ENCODE measurements around the gene ATXN2.

Gene ATXN2

DNA sequence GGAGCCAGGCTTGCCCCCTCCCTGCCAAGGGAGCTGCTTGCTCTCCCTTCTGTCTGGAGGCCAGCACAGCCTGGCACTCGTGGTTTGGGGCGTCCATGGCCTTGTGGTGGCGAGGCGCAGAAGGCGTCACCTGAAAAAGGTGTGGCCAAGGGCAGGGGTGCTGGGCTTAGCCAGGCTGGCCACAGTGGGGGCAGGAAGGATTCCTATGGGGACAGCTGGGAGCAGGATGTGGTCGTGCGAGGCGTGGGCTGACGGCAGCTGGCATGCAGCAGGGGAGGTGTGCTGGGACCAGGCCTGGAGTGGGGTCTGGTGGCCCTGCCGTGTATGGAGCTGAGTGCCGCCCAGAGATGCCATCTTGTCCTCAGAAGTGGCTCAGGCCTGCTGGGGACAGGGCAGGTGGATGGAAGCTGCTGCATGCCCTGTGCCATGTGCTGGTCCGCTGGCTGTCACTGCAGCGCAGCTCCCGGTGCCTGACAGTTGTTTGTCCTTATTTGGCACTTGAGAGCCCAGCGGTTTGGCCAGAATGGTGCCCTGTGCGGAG, 163.4 kb downstream of the ATXN2 start:
- DNase-seq, result no peak

DNA sequence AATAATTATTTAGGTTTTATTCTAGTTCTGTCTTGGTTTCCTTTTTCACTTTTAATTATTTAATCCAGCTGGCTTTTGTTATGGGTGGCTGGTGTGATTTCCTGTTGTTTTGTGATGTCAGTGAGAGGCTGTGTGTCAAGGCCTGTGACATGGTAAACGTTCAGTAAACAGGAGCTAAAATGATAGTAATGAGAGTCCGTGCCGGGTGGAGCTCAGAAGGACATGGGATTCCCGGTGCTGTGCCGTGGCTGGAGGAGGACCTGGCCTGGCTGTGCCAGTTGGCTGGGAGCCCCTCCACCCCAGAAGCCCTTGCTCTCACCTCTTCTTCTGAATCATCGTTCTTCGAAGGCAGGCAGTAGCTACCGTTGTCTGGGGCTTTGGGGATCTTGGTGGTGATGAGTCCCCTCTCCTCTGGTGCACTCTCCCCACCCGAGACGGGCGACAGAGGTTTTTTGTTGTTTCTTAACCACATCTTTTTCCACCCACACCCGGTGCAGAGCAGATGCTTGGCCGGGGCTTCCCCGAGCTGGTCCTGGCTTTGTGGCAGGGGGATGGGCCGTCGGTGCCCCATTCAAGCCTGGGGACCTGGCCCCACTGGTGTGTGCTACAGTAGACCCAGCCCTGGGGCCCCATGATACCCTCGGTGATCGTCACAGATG, 164.3 kb downstream of the ATXN2 start:
- peak; percentile 82 for DNase-seq

DNA sequence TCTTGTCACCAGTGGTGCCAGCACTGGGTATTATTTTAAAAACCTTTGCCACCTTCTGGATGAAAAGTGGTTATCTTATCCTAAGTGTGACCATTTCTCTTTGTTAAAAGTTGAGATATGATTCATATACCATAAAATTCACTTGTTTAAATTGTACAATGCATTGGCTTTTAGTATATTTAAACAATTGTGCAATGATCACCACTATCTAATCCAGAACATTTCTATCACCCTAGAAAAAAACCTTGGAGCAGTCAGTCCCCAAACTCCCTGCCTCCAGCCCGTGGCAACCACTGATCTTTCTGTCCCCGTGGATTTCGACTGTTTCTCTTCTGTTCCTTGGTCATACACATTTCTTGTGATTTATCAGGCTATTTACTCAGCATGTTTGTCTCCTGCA, 165.1 kb downstream of the ATXN2 start:
- DNase-seq, result no peak

DNA sequence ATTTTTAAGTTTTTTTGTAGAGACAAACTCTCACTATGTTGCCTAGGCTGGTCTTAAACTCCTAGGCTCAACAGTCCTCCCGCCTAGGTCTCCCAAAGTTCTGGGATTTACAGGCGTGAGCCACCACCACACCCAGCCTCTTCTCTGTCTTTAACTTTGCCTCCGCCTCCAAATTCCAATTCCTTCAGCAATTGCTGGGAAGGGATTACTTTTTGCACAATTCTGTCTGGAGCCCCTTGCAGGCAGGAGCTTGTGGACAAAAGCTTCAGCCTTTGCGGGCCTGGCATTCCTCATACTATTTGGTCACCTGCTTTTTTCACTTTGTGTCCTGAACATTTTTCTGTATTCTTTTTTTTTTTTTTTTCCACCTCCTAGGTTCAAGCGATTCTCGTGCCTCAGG, 167.3 kb downstream of the ATXN2 start:
- no peak for DNase-seq

DNA sequence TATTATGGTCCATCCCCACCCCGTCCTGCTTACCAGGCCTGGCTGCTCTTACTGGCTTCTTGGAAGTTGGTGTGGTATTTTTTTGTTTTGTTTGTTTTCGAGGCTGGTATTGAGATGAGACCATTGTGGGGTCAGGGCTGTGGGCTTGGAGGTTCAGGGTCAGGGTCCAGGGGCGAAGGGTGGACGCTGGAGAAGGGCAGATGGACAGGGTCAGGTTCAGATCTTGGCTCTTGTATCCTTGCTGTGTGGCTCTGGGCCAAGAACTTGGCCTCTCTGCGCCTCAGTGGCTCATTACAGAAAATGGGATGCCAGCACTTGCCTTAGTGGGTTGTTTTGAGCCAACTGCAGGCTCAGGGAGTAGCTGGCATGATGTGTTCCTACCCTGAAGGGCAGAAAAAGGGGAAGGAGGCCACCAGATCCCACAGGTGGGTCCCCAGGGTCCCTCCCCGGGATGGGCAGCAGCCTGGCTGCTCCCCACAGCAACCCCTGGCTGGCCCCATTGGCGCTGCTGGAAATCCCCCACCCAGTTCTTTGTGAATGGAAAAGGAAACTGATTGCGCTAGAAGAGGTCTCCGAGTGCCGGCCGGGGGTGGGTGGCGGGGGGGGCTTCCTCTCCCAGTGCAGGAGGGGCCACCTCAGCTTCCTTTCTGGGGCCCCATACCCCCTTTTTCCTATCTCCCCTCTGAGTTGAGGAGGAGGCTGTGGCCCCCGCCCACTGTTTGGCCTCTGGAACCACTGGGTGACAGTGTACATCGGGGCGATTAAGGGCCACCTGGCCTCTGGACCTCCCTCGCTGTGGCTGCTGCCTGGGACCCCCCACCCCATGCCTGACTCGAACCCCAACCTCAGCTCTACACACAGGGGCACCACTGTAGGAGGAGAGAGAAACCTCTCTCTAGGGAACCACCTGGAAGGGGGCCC, 168.4 kb downstream of the ATXN2 start:
- DNase-seq, result no peak

DNA sequence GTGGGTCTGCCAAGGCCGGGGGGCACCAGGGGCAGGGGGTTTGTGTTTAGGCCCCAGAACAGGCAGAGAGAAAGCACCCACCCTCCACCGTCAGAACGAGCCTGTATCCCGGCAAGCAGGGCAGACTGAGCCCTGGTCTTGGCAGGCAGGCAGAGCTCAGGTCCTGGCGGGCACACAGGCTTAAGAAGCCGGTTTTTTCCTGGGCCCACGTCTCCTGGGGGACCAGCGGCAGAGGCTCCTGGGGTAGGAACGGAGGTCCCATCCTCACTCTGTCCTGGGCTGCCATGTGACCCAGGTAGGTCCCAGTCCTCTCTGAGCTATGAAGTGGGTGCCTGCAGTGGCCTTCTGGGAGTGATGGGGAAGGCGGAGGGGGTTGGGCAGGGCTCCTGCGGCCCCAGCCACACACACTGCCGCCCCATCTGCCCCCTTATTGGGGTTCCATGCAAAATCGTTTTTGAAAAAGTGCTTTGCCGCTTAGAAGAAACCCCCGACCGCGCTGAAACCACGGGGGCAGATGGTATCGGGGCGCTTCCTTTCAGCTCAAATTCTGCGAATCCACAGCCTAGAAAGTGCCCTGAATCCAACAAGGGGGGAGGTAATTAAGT, 169.2 kb downstream of the ATXN2 start:
- DNase-seq, result no peak

DNA sequence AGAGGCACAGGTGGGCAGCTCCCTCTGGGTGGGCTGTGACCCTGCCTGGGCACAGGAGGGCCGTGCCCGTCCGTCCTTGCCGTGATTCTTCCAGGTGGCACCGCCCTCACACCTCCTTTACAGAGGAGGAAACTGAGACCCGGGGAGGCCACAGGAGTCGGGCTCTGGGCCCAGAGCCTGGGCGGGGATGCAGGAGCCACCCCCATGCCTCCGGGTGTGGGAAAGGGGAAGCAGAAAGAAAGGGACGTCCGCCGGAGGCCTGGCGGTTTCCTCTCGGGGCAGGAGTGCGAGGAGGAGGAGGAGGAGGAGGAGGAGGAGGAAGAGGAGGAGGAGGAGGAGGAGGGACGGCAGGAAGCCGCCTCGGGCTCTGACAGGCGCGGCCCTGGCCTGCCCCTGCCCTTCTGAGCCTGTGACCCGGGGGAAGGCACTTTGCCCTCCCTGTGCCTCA, 170.4 kb downstream of the ATXN2 start:
- DNase-seq, result no peak

DNA sequence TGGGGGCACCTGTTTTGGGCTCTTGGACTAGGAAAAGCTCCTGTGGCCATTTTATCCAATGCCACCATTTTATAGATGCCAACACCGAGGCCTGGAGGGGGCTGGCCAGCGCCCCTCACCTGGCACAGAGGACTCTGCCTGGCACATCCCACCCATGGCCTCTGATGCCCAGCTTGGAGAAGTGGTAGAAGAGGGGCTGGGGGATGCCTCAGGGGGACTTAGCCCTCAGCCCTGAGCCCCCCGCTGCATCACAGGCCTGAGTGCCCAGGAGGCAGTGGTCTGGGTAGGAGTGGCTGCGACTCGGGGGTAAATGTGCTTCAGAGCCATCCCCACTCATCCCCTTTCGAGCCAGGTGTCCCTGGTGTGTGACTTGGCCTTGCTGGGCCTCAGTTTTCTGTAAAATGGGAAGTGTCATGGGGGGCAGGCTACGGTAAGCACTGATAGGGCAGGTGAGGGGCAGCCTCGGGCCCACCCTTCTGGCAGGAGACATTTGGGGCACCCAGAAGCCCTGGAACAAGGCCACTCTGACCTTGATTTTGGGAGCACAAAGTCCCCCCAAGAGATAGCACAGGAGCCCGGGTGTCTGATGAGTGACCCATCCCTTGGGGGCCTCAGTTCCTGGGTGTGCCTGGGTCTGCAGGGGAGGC, 170.9 kb downstream of the ATXN2 start:
- DNase-seq, result no peak

DNA sequence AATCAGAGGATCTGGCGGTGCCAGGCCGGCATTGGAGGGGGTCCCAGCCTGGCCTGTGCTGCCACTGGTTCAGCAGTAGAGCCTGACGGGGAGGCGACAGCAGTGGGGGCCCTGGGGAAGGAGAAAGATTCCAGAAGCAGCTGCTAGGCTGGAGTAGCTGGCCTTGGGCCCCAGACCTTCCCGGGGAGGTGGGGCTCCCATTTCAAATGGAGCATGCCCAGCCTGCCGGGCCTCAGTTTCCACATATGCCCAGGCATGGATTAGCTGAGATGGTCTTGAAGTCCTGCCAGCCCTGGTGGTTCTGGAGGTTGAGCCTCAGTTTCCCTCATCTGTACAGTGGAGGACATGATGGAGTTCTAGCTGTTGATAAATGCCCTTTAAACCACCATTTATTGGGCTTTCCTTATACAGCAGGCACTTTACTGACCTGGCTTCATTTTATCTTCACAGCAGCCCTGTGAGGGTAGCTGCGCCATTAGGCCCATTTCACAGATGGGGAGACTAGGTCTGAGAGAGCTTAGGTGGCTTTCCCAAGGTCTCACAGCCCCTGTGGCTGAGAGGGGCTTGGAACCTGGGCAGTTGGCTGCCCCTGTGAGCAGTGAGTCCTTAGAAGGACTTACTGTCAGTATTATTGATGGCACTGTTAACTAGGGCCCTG, 171.6 kb downstream of the ATXN2 start:
- no peak for DNase-seq

DNA sequence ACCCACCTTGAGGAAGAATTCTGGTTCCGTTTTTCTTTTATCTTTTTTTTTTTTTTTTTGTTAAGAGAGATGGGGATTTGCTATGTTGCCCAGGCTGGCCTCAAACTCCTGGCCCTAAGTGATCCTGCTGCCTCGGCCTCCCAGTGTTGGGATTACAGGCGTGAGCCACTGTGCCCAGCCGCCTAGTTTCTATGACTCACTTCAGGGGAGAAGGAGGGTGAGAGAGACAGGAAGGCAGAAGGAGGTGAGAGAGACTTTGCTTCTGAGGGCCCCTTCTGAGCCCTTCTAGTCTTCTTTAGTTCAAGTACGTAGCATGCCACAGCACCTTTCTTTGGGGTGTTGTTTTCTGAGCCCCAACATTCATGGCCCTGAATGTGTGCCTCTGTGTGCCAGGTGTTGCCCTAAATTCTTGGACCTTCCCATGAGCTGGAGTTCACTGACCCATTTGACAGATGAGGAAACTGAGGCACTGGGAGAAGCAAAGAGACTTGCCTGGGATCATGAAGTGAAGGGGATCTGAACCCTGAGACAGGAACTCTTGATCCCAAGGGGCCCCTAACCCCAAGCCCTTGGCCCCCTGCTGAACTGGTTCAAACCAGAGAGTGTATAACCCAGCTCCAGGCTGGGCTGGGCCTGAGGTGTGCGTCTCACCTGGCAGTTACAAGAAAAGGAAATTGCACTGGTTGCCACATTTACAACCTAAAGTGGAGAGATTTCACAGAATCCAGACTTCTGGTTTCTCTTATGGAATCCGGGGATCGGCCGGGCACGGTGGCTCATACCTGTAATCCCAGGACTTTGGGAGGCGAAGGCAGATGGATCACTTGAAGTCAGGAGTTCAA, 172.6 kb downstream of the ATXN2 start:
- DNase-seq, result no peak

DNA sequence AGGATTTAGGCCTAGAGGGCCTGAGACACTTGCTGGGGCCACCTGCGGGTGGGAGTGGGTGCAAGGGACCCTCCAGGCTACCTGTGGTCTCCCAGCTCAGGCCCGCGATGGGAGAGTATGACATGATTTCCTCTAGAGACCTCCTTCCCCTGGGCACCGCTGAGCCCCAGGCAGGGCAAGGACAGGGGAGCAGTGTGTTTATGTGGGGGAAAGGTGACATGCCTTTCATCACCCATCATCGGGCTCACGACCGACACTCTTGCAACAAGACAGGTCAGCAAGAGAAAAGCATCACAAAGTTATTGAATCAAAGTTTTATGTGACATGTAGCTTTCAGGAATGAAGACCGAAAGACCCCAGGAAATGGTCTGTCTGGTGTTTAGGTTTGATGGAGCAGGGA, 173.5 kb downstream of the ATXN2 start:
- no peak for DNase-seq

DNA sequence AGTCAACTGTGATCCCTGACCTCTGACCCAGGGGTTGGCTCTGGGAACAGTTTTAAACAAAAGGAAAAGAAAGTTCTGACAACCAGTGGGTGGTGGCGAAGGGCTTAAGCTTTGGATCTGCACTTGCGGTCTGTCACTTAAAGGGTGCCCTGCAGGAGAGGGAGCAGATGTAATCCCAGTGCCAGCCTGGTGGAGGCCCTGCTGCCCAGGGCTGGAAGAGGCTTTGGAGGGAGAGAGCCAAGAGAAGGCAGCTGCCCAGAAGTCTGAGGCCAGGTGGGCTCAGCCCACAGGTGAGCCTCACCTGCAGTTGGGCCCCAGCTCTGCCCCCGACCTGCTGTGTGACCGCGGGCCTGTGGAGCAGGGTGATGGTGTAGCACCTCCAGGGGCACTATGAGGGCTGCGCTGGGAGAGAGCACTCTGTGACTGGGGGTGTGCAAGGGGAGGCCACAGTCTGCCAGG, 174.3 kb downstream of the ATXN2 start:
- no peak for DNase-seq

DNA sequence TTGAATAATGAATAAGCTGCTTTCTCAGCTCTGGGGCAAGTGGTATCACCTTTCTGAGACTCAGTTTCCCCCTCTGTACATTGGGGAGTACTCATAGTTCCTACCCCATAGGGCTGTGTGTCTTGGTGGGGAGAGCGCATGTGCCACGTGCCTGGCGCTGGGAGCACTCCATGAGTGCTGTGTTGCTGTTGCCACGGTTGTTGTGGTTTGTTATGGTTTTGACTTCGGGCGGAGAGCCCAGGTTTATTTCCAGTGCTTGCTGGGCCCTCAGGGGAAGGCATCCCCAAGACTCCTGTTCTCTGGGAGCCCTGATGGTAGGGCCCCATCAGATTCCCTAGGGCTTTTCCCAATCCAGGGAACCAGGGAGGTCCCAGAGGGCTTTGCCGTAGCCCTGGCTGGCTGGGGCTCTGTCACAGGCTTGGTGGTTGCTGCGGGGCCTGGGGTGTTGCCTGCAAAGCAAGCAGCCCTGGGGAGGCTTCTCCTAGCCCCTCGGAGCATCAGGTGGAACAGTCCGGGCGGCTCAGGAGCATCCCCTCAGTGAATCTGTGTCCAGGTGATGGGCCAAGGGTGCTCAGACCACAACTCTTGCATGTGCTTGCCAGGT, 174.8 kb downstream of the ATXN2 start:
- DNase-seq, result no peak

DNA sequence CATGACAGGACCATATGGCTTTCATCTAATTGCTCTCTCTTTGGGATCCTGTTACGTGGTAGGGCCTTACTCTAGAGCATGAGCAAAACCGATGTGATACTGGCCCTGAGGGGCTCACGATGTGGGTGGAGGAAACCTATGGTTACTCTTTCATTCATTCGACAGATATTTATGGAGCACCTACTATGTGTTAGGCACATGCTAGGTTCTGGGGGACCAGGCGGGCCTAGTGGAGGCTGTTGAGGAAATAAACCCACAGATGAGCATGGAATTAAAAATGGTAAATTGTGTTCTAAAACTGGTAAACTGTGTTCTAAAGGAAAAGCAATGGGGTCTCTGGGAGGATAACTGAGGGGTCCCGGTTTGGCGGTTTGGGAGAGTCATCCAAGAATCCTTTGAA, 178.6 kb downstream of the ATXN2 start:
- no peak for DNase-seq

DNA sequence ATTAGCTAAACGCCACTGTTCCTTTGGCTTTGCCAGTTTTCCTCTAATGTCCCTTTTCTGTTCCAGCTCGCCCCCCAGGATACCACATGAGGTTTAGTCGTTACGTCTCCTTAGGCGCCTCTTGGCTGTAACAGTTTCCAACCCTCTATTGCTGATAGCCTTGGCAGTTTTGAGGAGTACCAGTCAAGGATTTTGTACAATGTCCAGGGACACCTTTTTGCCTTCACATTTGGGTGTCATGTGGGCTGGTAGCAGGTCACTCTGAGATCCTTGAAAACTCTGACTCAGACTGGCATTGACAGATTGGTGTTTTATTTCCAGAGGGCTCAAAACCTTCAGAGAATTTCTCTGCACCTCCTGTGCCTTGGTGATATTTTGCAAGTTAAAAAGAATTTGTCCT, 179.3 kb downstream of the ATXN2 start:
- no peak for DNase-seq

DNA sequence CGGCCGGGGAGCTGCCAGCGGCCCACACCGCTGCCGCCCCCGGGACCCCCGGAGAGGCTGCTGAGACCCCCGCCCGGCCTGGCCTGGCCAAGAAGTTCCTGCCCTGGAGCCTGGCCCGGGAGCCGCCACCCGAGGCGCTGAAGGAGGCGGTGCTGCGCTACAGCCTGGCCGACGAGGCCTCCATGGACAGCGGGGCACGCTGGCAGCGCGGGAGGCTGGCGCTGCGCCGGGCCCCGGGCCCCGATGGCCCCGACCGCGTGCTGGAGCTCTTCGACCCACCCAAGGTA, 180.6 kb downstream of the ATXN2 start:
- DNase-seq, result no peak

DNA sequence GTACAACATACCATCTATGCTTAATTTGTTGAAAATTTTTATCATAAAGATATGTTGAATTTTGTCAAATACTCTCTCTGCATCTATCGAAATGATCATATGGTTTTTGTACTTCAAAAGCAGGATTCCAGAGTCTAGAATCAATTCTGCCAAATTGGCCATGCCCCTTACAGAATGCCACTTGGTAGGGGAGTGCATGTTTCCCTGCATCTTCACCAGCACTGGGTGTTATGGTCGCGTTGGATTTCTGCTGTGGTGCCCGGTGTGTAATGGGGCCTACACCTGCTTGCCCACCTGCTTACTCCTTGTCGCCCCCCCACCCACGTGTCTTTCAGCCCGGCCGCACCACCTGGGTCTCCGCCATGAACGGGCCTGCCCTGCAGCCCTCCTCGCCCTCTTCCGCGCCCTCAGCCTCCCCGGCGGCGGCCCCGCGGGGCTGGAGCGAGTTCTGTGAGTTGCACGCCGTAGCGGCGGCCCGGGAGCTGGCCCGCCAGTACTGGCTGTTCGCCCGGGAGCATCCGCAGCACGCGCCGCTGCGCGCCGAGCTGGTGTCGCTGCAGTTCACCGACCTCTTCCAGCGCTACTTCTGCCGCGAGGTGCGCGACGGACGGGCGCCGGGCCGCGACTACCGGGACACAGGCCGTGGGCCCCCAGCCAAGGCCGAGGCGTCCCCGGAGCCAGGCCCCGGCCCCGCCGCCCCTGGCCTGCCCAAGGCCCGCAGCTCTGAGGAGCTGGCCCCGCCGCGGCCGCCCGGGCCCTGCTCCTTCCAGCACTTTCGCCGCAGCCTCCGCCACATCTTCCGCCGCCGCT, 181.1 kb downstream of the ATXN2 start:
- DNase-seq, result no peak

DNA sequence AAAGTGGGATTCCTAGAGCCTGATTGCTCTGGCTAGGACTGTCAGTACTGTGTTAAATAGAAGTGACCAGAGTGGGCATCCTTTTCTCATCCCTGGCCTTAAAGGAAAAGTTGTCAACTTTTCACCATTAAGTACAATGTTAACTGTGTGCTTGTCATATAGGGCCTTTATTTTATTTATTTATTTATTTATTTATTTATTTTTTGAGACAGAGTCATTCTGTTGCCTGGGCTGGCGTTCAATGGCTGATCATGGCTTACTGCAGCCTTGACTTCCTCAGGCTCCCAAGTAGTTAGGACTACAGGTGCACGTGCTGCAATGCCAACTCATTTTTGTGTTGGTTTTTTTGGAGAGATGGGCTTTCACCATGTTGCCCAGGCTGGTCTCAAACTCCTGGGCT, 181.8 kb downstream of the ATXN2 start:
- no peak for DNase-seq

DNA sequence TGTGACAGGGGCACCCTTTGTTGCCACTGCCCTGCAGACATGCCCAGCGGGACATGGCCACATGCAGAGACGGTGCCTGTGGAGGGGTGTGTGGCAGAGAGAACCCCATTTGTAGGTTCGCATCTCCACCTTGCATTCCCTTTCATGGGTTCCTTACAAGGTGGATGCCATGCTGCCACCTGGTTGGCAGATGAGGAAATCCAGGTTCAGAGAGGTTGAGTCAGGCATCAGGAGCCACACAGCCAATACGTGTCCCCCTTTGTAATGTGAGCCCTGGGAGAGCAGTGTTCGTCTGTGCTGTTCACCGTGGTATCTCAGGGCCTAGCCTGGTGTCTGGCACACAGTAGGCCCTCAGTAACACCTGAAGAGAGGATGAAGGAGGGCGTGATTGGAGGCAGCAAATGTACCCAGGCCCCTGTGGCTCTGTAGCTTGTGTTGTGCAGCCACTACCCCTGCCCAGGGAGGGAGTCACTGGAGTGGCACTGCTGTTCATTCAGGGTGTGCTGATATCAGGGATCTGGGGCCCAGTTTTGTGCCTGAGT, 184.3 kb downstream of the ATXN2 start:
- no peak for DNase-seq

DNA sequence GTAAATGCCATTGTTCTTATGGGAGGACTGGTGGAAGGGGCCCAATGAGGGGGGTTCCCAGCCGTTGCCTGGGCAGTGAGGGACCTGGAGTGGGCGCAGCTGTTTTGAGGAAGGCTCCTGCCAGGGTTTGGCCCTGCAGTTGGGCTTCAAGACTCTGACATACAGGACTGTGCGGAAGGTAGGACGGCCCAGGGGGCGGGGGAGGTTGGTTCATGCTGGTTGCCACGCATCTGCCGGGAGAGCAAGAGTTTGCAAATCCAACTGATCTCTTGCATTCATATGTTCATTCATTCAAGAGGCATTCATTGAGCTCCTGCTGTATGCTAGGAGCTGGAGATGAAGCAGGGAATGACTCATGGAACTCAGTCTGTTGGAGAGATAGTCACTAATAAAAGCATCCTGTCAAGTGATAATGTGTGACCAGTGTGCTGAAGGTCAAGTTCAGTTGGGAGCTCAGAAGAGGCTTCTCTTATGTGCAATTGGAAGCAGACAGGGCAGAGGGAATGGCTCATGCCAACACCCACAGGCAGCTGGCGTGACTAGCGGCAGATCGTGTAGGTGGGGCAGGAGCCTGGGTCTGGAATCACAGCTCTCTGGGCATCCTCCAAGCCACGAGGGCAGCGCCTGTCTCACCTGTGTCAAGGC, 185.6 kb downstream of the ATXN2 start:
- DNase-seq, result no peak

Measured in DMS153 (cell line).